GM12865 (cell line): ENCODE measurements around the gene CYFIP2.

ENCODE experiments used
- DNase-seq: peaks from one replicate; pipeline ENCODE4 v3.0.0; 2010; ENCODE audit warnings: low read depth
- H3K4me3 ChIP-seq: 2 replicates; pipeline ENCODE4 v1.5.1; 2011; ENCODE audit warnings: mild to moderate bottlenecking, low read depth, low read length, control low read depth
- CTCF ChIP-seq: IDR thresholded peaks from 2 replicates; pipeline ENCODE4 v1.5.1; 2011; ENCODE audit warnings: low read length, control low read depth, low read depth, inconsistent platforms; ENCODE audit not compliant: insufficient read depth; ENCODE audit errors: missing control alignments

Gene CYFIP2

GRCh38 chr5:157328277-157328912 lies 62.5 kb downstream of the CYFIP2 start:
- no peak overlapping the region for H3K4me3 ChIP-seq
- peak; percentile 66 for DNase-seq

GRCh38 chr5:157331807-157332206 lies 65.9 kb downstream of the CYFIP2 start:
- DNase-seq, result no peak
- no peak for TF ChIP-seq CTCF

More at GRCh38 chr5:157328277-157328912, 62.5 kb downstream of the CYFIP2 start:
- peak; percentile 92 for TF ChIP-seq CTCF

GRCh38 chr5:157335534-157336422 lies 69.9 kb downstream of the CYFIP2 start:
- H3K4me3 ChIP-seq, result no peak overlapping the region
- DNase-seq, result no peak
- no peak for TF ChIP-seq CTCF

More at GRCh38 chr5:157331807-157332206, 65.9 kb downstream of the CYFIP2 start:
- H3K4me3 ChIP-seq, result no peak overlapping the region

- TF ChIP-seq CTCF, result no peak
- H3K4me3 ChIP-seq, result no peak overlapping the region
- no peak for DNase-seq
Measured at GRCh38 chr5:157336423-157336744, 70.5 kb downstream of the CYFIP2 start.

- no peak for TF ChIP-seq CTCF
- no peak overlapping the region for H3K4me3 ChIP-seq
- no peak for DNase-seq
Measured at GRCh38 chr5:157339409-157339808, 73.5 kb downstream of the CYFIP2 start.

GRCh38 chr5:157342822-157343402 lies 77.0 kb downstream of the CYFIP2 start:
- DNase-seq, result peak; percentile 44
- peak; percentile 61 for TF ChIP-seq CTCF
- no peak overlapping the region for H3K4me3 ChIP-seq
